Measurements from ENCODE around the gene FIGN.

Gene FIGN

DNA sequence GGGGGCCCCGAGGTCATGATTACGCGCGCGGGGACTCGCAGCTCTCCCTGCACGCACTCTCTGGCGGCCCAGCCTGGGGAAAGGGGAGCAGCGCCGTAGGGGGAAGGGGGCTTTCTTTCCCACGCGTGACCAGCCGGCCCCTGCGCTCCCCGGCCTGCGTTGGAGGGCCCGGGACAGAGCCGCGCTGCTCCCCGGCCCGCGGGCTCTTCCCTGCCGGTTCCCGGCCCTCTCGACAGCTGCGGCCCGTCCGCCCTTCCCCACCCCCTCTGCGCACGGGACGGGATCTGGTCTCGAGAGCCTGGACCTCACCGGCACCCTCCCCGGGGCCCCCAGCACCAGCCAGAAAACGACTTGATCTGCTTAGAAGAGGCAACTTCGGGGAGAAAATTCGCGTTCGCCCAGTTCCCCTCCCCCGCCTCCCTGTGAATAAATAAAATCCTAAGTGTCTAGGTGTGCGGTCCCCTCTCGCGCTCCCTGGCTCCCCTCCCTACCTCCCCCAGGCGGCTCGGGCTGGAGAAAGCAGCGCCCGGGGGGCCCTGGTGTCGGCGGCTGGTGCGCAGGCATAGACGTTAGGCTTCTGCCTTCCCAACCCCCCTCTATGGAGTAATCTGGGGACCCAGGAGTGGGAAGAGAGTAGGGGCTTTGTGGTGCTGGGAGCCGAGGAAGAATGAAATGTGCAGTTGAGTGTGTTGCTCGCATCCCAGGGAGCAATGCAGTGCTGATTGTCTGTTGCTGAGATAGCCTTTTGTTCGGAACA is 803 bp upstream of the FIGN start:
- no peak for DNase-seq

DNA sequence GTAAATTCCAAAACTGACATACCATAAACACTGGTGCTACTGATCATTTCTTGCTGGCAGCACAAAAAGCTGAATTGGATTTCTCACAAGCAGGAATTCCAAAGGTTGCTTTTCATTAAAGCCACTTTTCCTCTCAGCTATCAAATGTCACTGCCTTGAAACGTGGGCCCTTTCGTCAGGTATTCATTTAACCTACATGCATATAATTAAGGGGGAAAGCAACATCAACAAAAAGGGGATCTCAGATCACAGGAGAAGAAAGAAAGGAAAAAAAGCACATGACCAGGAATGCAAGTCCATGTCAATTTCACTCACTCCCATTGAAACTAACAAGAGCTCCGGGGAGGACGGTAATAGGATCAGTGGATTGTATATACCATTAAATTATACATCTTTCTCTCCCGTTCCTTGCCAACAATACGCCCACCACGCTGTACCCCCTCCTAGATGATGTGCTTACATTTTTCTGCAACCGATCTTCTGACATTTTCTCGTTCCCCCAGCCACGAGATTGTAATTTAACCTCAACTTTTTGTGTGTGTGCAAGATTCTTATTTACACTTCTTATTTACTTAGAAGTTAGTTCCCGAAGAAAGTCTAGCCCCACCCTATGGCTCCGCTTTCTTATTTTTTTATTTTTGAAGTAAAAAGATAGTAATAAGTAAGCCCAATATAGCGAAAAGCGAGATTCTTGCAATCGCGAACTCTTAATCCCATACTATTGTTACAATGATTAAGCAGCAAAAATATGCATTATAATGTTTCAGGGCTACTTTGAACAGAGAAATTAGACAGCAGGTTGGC is 725 bp downstream of the FIGN start:
- no peak for DNase-seq

DNA sequence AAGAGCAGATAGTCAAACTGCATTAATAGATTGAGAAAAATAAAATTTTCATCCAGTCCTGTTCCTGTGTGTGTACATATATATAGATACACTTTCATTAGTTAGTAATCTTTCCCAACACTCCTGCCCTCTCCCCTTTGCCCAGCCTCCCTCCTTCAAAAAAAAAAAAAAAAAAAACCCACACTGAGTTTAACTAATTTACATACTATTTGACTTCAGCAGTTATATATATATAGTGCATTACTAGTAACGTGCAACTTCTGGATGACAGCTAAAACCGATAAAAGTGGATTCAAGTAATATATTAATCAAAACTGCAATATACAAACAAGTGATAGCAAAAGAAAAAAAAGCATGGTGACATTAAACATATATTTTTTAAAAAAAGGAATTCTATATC is 1.4 kb downstream of the FIGN start:
- no peak for DNase-seq

DNA sequence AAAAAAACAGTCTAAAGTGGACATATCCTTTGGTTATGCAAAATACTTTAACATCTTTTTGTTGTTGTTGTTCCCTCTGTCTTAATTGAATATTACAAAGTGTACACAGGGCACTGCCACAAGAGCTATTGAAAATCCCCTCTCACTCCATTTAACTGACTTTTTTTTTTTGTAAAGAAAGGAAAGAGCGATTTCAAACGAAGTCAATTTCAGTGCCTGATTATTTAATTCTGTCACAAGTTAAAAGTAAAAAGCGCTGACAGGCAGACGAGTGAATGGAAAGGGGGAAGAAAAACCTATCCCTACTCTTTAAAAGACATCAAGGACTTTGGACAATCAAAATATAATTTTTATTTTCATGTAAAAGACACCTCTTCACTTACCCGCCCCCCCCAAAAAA is 1.9 kb downstream of the FIGN start:
- DNase-seq: no peak

DNA sequence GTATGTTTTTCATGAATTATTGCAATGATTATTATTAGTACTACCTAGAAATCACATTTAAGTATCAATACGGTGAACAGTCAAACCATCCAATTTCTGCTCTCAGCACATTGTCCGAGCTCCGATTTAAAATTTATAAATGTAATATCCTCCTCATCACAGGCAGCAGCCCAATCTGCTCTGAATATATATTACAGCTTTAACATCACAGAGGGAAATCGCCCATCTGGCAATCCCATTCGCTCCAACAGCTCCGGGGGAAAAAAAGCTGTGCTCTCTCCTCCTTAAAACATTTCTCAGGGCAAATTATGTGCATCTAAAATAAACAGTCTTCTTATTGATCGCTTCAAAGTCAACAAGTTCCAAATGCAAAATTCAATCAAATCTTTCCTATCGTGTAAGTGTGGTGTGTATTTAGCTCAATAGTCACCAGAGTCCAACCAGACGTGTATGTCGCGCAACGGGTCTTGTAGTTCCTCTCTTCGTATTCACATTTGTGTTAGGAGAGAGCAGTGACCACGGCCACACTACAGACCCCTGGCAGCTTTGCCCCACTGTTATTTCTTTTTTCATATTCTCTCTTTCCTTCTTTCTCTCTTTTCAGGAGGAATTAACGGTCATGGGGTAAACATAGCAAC is 2.4 kb downstream of the FIGN start:
- DNase-seq: no peak

DNA sequence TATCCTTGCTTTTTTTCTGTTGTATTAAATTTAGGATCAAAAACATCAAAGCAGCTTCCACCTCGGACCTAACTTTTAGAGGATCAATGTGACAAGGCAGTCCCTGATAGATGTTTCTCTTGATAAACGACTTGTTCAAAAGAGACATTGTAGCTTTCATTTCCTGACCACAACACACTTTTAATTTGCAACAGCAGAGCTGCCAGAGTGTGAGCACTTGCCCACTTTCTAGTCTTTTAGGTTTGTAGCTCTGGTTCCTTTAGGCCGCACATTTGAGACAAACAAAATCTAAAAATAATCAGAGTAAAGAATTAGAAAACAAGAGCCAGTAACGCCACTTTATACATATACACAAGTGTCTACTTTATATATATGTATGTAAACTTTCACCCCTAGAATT is 3.1 kb downstream of the FIGN start:
- no peak for DNase-seq

DNA sequence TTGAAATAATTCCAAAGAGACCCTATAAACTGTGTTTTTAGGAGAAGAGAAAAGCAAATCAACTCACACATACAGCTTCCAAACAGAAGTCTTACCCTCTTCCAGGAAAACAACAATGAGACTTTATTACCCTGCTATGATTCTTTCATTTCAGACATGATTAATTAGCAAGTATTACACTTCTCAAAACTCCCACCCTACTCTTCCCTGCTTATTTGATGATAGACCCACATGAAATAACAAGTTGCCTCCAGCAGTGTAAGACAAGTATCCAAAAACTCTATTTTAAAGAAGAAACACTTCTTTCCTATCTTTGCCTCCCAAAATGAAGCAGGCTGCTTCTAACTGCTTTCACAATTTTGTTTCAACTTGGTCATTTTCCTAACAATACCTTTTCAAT is 4.1 kb downstream of the FIGN start:
- DNase-seq: no peak

DNA sequence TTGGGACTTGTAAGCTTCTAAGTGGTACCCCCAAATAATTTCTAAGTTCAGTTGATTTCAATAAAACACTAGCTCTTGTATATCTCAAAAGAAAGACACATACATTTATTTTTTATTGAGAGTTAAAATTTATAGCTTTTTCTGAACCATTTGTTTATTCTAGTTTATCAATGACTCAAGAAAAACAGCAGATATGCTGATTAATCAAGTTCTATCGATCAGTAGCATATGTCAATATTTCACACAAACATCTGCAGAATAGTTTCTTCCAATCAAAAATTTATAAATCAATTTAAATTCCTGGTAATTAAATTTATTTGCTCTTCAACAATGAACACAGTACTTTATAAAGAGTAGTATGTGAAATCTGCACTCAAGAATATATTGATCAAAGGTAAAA is 5.3 kb downstream of the FIGN start:
- no peak for DNase-seq

DNA sequence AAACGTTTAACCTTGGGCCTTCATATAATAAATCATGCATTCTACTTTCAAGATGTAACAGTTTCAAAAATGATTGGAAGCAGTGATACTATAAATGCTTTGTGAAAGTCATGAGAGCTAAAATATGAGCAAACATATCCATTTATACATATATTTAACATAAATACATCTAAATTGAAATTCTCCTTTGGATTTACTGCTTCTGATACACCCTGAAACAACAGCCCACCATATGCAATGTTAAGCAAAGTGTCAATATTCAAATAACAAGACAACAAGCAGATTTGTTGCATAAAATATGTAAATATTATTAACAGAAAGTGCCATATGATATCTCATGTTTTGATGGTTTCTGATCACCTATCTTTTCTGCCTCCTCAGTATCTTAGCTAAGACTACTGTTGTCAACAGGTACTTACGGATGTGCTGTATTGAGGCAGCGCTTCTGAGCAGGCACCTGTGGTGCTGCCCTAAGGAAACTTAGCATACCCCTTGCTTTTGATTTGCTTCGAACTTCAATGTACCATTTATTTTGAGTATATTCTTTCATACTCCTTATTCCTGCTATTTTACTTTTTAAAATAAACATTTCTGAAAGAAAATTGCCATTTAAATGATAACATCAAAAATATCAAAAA is 6.1 kb downstream of the FIGN start:
- DNase-seq: no peak

DNA sequence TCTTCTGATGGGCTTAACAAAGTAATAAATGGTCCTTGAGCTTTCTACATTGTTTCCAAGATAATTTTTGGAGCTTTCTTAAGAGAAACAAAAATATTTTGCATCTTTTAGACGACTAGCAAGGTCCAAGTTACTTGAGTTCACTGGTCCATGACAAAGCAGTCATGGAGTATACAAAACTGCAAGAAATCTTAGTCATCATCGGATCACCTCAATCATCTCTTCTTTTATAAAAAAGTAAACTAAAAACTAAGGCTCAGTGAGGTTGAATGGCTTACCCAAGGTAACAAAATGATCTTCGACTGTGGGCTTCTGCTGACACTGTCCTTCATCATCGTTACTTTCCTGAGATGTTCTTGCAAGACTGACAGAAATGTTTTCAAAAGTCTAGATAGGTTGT is 11.9 kb downstream of the FIGN start:
- no peak for DNase-seq

DNA sequence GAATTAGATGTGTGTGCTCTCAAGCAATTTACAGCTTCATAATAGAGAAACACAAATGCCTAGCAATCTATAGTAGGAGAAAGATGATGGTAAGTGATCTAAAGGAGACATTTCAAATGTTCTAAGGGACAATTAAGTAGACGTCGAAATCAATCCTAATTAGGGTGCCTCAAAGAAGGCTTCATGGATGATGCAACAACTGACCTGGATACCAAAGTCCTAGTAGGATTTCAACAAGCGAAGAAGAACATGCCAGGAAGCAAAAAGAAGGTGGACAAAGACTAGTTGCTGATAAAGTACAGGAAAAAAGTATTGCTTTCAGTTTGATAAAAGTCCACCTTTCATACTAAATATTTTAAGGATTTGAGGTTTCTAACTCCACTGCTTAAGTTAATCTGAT is 12.5 kb downstream of the FIGN start:
- DNase-seq: no peak

DNA sequence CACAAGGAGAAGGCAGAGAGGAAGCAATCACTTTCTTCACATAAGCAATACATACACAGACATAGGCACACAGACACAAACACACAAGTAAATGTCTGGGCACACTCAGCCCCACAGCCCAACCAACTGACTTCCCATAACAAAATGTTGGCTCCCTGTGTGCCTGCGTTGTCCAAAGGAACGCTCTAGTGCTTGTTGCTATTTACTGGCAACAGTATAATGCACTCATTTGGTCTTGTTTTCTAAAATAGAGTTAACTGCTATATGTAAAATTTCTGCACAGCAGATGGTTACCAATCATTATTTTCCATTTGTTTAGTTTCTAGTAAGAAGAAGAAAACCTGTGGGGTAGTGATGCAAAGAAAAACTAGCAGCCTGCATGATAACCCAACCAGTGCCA is 16.5 kb downstream of the FIGN start:
- no peak for DNase-seq

DNA sequence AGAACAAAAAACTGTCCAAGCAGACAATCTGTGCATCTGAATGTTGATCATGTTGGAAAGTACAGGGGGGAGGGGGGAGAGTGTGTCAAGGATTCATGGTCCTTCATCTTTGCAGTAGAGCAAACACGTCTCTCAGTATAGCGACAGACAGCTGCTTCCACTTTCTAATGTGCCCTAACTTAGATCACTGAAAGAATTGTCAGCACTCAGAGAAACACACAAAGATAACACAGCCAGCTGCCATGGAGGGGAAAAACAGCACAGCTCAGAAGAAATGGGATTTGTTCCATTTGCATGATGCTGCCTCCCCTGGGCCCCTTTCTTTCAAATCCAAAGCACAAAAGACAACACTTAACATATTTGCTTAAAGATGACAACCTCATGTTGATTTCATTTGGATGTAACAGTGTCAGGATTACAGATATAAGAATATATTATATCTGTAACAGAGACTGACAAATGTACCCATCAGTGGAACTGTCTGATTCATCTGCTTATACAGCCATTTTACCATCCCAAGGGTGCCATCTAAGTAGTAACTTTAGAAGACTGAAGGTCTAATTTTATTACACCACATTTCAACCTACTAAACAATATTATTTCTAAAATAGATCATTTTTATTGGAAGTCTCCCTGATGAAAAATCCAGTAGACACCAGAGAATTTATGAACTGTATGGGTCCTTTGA is 17.7 kb downstream of the FIGN start:
- DNase-seq: no peak

DNA sequence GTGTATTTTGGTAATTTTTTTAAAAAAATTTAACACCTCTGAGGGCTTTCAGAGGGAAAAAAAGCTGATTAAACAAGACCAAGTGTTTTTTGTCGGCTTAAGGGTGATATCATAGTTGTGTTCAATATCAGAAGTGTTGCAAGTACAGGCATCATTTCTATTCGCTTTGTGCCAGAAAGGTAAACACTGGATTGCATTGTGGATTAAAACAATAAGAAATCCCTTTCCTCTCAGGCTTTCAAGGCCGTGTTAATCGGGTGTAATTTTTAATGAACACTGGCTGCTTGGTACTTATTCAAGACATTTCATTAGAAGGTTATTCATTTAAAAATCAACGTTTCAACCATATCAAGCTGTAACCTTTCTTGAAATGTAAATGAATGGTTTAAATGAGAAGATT is 18.3 kb downstream of the FIGN start:
- DNase-seq: no peak

DNA sequence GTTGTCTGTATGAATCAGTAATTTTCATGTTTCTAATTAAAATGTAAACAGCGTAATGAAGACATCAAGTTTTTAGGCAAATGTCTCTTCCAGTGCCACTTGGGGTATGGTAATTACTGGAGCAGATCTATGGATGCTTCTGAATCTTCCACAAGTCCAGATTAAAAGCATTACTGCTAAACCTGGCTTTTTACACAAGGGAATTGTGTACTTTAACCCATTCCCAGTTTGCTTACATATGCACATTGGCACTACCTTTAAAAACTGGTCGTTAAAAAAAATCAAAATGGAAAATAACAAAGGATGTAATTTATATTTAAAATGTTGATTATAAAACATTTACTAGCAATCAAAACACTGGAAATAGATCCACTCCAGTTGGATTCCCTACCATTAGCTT is 19.7 kb downstream of the FIGN start:
- DNase-seq: no peak

DNA sequence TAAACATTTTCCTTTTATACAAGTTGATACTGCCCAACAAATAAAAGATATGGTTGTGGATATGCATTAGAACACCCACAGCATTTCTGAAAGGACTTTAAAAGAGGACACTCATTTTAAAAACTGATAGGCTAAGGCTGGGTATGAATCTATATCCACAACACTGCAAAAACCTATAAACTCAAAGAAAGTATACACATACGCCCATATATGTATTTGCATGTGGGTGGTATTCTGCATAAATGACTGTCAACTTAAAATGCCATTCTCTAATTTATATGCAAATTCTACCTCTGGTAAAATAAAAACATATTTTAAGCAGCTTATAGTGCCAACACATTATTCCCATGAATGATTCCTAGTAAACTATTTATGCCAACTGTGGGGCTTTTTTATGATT is 20.1 kb downstream of the FIGN start:
- DNase-seq: no peak

DNA sequence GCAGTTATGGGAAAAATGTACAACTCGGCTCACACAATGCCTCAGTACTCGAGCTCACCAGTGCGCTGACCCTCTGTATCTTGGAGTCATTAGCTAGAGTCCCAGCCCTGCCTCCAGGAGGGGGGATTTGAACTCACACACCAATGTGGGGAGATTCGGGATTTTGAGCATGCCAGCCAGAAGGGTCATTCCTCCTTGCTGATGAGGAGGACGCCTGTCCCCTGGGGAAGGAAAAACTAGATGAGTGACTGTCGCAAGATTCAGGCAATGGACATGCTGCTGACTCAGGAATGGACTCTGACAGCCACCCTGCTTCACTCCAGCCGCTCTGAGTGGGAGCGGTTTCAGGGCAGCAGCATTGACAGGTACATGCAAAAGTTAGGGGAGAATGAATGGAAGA is 20.6 kb downstream of the FIGN start:
- DNase-seq: no peak

DNA sequence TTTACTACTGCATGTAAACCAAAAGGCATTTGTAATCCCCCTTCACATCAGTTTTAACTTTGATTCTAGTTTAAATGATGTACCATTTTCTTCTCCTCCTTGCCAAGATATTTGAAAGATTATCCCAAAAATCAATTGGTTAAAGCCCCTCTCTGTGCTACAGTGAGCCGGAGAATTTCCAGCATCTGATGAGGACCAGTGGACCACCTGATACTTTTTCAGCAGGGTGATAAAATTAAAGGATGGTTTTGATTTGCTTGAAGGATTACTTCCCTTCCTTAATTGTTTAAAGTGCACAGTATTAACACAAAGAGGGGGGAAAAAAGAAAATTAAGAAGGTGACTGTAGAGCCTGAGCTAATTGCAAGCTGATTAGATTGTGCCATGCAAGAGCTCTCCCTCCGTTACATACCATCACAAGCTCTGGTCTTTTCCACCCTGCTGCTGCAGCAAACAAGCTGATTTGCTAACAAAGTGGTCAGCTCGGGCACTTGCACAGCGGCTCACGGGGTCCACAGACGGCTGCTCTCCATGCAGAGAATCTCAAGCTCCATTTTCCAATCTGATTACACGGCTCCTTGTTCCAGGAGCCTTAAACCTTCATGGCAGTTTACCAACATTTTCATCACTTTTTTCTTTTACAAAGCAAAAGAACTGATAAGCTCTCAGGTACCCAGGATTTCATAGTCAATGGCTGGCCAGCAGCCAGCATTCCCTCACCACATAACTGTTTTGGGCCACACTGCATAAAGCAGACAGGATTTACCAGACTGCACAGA is 22.1 kb downstream of the FIGN start:
- DNase-seq: no peak

DNA sequence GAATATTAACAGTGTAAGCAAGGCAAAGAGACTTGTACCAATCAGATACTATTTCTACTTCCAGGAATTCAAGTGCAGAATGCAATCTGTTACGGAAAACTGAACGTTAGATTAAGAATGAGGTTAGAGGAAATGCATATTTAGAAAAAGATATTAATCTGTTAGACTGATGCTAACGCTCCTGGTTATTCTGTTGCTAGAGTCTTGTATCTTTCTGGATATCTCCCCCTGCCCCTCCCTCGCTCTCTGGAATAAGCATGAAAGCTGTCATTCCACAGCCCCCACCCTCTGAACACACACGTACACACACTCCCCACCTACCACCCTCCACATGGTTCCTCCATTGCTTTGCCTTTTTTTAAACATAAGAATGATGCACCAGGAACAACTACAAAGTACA is 24.1 kb downstream of the FIGN start:
- no peak for DNase-seq

DNA sequence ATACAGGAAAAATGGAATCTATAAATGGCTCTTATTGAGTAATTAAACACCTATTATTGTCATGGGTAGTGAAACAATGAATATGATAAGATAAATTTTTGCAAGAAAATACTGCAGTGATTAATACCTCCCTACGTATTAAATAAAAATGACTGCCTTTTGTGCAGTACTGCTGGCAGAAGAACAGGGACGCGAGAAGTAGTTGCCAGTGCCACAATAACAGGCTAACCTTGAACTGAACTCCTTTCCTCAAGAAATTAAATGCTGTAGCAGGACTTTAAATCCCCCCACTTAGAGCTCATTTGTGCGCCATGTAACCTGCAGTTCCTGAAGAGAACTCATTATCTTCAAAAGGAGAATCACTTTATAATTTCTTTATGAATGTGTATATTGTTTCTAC is 24.6 kb downstream of the FIGN start:
- no peak for DNase-seq

DNA sequence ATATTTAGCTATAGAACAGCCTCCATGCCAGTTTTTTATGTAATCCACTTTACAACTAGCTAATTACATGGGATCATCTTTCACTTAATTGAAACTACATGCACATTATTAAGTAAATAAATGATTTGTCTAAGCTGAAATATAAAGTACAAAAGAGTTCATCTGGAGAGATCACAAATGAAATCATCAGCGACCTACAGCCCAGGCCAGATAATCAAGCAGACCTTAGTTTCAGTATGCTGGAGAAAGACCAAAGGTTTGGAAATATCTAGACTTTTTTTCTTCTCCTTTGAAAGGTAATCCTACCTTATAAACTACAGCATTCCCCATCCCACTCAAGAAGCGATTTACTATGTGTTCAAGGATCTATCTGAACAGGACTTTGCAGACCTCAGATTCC is 26.5 kb downstream of the FIGN start:
- no peak for DNase-seq

DNA sequence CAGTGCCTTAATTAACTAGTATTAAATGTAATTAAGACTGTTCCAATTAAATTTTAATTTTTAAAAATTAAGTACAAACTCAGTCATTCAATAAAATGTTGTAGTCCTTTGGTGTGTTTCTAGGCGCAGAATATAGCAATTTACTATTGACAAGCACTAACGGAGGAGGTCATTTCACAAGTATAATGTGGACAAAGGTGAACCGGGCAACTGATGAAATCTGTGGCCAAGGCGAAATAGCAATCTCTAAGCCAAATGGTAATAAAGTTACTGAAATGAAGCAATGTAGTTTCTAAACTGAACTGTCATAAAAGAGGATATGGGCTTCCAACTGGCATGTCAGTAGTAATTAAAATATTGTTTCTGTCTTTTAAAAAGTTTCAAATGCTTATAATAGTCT is 27.5 kb downstream of the FIGN start:
- no peak for DNase-seq
